DND-41 (cell line): Measurements from ENCODE around the gene SDF2L1.
"Not testable (repeated sequence)": the region's sequence is repeated elsewhere in the genome, so short reads cannot be mapped to it uniquely, and the experiment has no call there.

ENCODE experiments used
- ATAC-seq: fragments of 200-7000 bp; cut with Tn5 transposase; 3 replicates; pipeline ENCODE4 v1.9.1; 2021; ENCODE audit warnings: low read depth; ENCODE audit not compliant: insufficient read depth
- DNase-seq: peaks from one replicate; pipeline ENCODE4 v3.0.0-alpha.2; 2020
- H2AFZ ChIP-seq: 2 replicates; pipeline ENCODE4 v1.6.0; 2012; ENCODE audit warnings: low read depth, low read length
- H3K27ac ChIP-seq: 2 replicates; pipeline ENCODE4 v1.5.1; 2012; ENCODE audit warnings: low read length, inconsistent platforms
- H3K27me3 ChIP-seq: fragments of 200-600 bp; sonication (generic); 2 replicates; pipeline ENCODE4 v1.6.0; 2012; ENCODE audit warnings: low read length, mild to moderate bottlenecking, inconsistent platforms; ENCODE audit not compliant: insufficient read depth, poor library complexity
- H3K36me3 ChIP-seq: 2 replicates; pipeline ENCODE4 v1.5.1; 2012; ENCODE audit warnings: low read length, inconsistent platforms; ENCODE audit not compliant: insufficient read depth
- H3K4me1 ChIP-seq: 2 replicates; pipeline ENCODE4 v1.5.1; 2012; ENCODE audit warnings: mild to moderate bottlenecking, low read length; ENCODE audit not compliant: insufficient read depth
- H3K4me2 ChIP-seq: 2 replicates; pipeline ENCODE4 v1.6.0; 2012; ENCODE audit warnings: mild to moderate bottlenecking, moderate library complexity, low read length, inconsistent platforms; ENCODE audit not compliant: insufficient read depth
- H3K4me3 ChIP-seq, 2 experiments: fragments of 200-600 bp in 1 of 2; shearing (Covaris generic) in 1 of 2; 2 replicates each; pipeline ENCODE4 v1.5.1; 2012 to 2016; ENCODE audit warnings: inconsistent platforms in 2 of 2, low read length in 2 of 2, mild to moderate bottlenecking in 2 of 2, low read depth in 1 of 2, moderate library complexity in 1 of 2
- H3K79me2 ChIP-seq: 2 replicates; pipeline ENCODE4 v1.6.0; 2012; ENCODE audit warnings: low read length, inconsistent platforms; ENCODE audit not compliant: insufficient read depth
- H3K9ac ChIP-seq: 2 replicates; pipeline ENCODE4 v1.6.0; 2012; ENCODE audit warnings: low read depth, mild to moderate bottlenecking, inconsistent platforms, low read length, moderate library complexity
- H3K9me3 ChIP-seq: 2 replicates; pipeline ENCODE4 v1.5.1; 2012; ENCODE audit warnings: low read length, moderate library complexity, mild to moderate bottlenecking, inconsistent platforms; ENCODE audit not compliant: insufficient read depth, severe bottlenecking
- H4K20me1 ChIP-seq: 2 replicates; pipeline ENCODE4 v1.6.0; 2012; ENCODE audit warnings: low read length; ENCODE audit not compliant: insufficient read depth
- EZH2 ChIP-seq: IDR thresholded peaks from 3 replicates; pipeline ENCODE4 v1.6.1; 2012; ENCODE audit warnings: borderline replicate concordance, low read depth, mild to moderate bottlenecking, moderate library complexity, low read length, inconsistent platforms; ENCODE audit not compliant: severe bottlenecking
- TF ChIP-seq, protein P1 (sequence below): IDR thresholded peaks from 2 replicates; pipeline ENCODE4 v1.5.1; 2012; ENCODE audit warnings: borderline replicate concordance, low read length, moderate library complexity, mild to moderate bottlenecking; ENCODE audit not compliant: poor library complexity, severe bottlenecking; ENCODE audit errors: extremely low read depth

Gene SDF2L1

DNA sequence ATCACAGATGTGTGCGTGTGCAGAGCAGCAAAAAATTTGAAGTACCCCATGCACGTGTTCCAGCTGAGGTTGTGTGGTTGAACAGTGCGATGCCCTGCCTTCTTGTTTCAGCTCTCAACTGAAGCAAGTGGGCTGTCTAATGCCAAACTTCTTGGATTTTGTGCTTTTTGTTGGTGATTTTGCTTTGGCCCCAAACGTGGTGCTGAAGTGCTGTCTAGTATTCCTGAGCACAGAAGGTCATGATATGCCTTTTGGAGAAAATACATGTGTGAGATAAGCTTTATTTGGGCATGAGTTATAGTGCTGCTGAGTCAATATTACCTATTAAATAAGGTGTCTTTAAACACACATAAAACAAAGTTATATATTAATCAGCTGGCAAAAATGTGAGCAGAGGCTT lies 26.4 kb upstream of the SDF2L1 start:
- no peaks in the 10 kb centered on the region for H3K27me3 ChIP-seq
- no peak overlapping the region for H2AFZ ChIP-seq
- H3K4me3 ChIP-seq = no peak overlapping the region
- no peak overlapping the region for H3K4me2 ChIP-seq
- H3K79me2 ChIP-seq = peaks cover 93% of the 10 kb centered on the region
- no peak overlapping the region for H3K27ac ChIP-seq
- DNase-seq (no peak), ATAC-seq (no peak)
- H3K9ac ChIP-seq = no peak overlapping the region
- no peaks in the 10 kb centered on the region for H3K9me3 ChIP-seq
- peaks cover 75% of the 10 kb centered on the region for H3K36me3 ChIP-seq
- peaks cover 71% of the 10 kb centered on the region for H4K20me1 ChIP-seq
- H3K4me1 ChIP-seq = no peaks in the 10 kb centered on the region
- TF ChIP-seq EZH2 = no peak
- TF ChIP-seq, protein P1, sequence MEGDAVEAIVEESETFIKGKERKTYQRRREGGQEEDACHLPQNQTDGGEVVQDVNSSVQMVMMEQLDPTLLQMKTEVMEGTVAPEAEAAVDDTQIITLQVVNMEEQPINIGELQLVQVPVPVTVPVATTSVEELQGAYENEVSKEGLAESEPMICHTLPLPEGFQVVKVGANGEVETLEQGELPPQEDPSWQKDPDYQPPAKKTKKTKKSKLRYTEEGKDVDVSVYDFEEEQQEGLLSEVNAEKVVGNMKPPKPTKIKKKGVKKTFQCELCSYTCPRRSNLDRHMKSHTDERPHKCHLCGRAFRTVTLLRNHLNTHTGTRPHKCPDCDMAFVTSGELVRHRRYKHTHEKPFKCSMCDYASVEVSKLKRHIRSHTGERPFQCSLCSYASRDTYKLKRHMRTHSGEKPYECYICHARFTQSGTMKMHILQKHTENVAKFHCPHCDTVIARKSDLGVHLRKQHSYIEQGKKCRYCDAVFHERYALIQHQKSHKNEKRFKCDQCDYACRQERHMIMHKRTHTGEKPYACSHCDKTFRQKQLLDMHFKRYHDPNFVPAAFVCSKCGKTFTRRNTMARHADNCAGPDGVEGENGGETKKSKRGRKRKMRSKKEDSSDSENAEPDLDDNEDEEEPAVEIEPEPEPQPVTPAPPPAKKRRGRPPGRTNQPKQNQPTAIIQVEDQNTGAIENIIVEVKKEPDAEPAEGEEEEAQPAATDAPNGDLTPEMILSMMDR = no peak

DNA sequence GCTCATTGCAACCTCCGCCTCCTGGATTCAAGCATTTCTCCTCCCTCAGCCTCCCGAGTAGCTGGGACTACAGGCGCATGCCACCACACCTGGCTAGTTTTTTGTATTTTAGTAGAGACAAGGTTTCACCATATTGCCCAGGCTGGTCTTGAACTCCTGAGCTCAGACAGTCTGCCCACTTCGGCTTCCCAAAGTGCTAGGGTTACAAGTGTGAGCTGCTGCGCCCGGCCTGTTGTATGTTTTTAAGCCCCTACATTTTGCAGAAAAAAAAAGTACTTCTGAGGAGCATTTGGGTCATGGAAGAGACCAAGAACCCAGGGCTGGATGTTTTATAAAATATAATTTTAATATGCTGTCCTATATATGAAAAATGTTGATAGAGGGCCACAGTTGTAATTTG lies 24.8 kb upstream of the SDF2L1 start:
- Histone ChIP-seq H4K20me1 (peaks cover 72% of the 10 kb centered on the region), H3K36me3 (peaks cover 71% of the 10 kb centered on the region), H3K79me2 (peaks cover 91% of the 10 kb centered on the region)
- not testable (repeated sequence) for H3K4me3 ChIP-seq, H3K4me2 ChIP-seq, H3K4me1 ChIP-seq, H3K9ac ChIP-seq, H3K9me3 ChIP-seq, H3K27me3 ChIP-seq, ATAC-seq, H2AFZ ChIP-seq, H3K27ac ChIP-seq, DNase-seq

DNA sequence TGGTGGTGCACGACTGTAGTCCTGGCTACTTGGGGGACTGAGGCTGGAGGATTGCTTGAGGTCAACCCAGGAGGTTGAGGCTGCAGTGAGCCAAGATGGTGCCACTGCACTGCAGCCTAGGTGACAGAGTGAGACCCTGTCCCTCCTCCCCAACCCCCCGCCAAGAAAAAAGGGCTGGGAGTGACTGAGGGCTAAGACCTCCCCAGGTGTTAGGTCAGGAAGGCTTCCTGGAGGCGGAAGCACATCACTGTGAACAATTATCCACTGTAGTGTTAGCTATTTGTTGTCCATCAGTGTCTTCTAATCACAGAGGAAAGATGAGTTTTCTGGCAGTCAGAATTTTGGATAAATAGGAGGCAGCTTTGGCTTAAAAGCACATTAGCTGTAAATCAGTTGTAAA lies 21.1 kb upstream of the SDF2L1 start:
- ATAC-seq (no peak), DNase-seq (no peak)
- no peak overlapping the region for H3K9ac ChIP-seq
- no peaks in the 10 kb centered on the region for H3K4me1 ChIP-seq
- no peak overlapping the region for H3K27ac ChIP-seq
- no peaks in the 10 kb centered on the region for H3K9me3 ChIP-seq
- H3K27me3 ChIP-seq = no peaks in the 10 kb centered on the region
- H3K79me2 ChIP-seq = peaks cover 91% of the 10 kb centered on the region
- H4K20me1 ChIP-seq = peaks cover 75% of the 10 kb centered on the region
- H3K4me3 ChIP-seq = no peak overlapping the region
- TF ChIP-seq, protein P1 = no peak
- TF ChIP-seq EZH2 = no peak
- H2AFZ ChIP-seq = no peak overlapping the region
- H3K4me2 ChIP-seq = no peak overlapping the region
- peaks cover 63% of the 10 kb centered on the region for H3K36me3 ChIP-seq

DNA sequence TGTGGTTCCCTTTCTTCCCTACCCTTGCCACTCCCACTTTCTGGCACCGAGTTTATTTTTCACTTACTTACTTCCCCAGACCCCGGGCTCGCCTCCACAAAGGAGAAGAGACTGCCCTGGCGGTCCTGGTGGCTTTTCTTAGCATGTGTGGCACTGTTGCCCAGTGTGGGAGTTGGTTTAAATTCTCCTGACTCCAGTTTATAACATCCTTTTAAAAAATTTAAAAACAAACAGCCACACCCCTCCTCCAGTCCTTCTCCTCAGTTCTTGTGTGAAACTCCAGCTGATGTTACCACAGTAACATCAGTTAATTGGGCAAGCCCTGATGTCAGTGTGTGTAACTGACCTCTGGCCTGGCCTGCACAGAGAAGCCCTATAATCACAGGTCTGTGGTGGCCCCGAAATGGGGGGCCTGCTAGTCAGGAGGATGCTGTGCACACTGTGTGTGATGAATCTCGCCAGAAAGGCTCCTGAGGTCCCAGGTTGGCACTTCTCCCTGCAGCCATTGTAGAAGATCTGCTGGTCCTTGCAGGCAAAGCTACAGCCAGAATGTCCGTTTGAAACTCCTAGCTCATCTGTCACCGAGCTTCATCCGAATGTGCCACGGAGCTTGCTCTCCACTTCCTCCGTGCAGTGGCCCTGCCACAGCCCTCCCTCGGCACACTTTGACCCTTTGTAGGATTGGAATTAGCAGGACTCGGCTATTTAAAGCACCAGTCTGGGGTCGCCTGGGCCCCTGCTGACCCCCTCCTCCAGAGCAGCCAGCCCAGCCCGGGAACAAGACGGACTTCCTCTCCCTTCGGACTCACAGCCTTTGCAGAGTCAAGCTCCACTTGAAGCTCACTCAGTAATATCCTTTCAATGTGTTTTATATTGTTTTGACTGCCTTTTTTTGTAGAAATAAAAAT lies 19.8 kb upstream of the SDF2L1 start:
- Histone ChIP-seq H3K4me2 (no peak overlapping the region), H3K9ac (no peak overlapping the region), H2AFZ (no peak overlapping the region), H3K27me3 (no peaks in the 10 kb centered on the region), H3K79me2 (peaks cover 91% of the 10 kb centered on the region), H3K4me3 (no peak overlapping the region), H3K9me3 (no peaks in the 10 kb centered on the region), H4K20me1 (peaks cover 85% of the 10 kb centered on the region), H3K36me3 (peaks cover 72% of the 10 kb centered on the region), H3K4me1 (peaks cover 6% of the 10 kb centered on the region; the same call in 1 of the 2 replicates), H3K27ac (no peak overlapping the region)
- ATAC-seq = no peak
- TF ChIP-seq, protein P1 = no peak
- TF ChIP-seq EZH2 = no peak
- DNase-seq = no peak
